Activated naive CD8-positive, alpha-beta T cell treated with anti-CD3 and anti-CD28 coated beads for 36 hours (primary cell): ENCODE data around the gene IREB2. TPM values are rescaled to one million over a fixed set of nuclear protein-coding genes. Genes with fewer than 3 reads are reported as not detected.
A peak's percentile ranks its signal among the peaks of the same experiment; 100 is the strongest.
"Not testable (repeated sequence)": the region's sequence is repeated elsewhere in the genome, so short reads cannot be mapped to it uniquely, and the experiment has no call there.

Experiments used
- DNase-seq: peaks from one replicate; pipeline ENCODE4 v3.0.0; 2021
- H3K27ac Mint-ChIP-seq: one replicate; pipeline ENCODE4 v1.8.0; 2022; ENCODE audit warnings: mild to moderate bottlenecking, moderate library complexity, mixed read lengths
- H3K27me3 Mint-ChIP-seq: one replicate; pipeline ENCODE4 v1.8.0; 2022; ENCODE audit warnings: mild to moderate bottlenecking, mixed read lengths
- H3K36me3 Mint-ChIP-seq: one replicate; pipeline ENCODE4 v1.8.0; 2021; ENCODE audit warnings: mild to moderate bottlenecking, mixed read lengths
- H3K4me1 Mint-ChIP-seq: one replicate; pipeline ENCODE4 v1.8.0; 2021; ENCODE audit warnings: mixed read lengths
- H3K4me3 Mint-ChIP-seq: one replicate; pipeline ENCODE4 v1.8.0; 2022; ENCODE audit warnings: mild to moderate bottlenecking, moderate library complexity, mixed read lengths
- H3K9me3 Mint-ChIP-seq: one replicate; pipeline ENCODE4 v1.8.0; 2022; ENCODE audit warnings: mixed read lengths
- total RNA-seq, 2 experiments: library from RNA; stranded (reverse); gene quantifications; one replicate each; pipeline ENCODE4 v1.2.3, GENCODE V29; 2021

The IREB2 gene
- total RNA-seq, 2 experiments from 2014 or later: 68.2 to 69.4 TPM

DNA sequence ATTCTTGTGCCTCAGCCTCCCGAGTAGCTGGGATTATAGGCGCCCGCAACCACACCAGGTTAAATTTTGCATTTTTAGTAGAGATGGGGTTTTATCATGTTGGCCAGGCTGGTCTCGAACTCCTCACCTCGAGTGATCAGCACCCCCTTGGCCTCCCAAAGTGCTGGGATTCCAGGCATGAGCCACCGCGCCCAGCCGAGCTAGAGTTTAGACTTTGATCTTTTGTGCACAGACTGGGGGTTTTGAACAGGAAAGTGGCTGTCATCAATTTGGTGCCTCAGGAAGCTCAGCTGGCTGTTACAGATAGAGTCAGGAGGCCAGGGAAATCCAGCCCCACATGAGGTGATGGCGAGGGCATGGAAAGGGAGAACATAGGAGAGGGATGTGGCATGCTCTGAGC is 19.3 kb upstream of the IREB2 start:
- Mint-ChIP-seq H3K27ac (no peak overlapping the region), H3K27me3 (no peaks in the 10 kb centered on the region), H3K36me3 (no peaks in the 10 kb centered on the region), H3K4me3 (no peak overlapping the region), H3K9me3 (no peaks in the 10 kb centered on the region), H3K4me1 (peaks cover 3% of the 10 kb centered on the region)
- no peak for DNase-seq

DNA sequence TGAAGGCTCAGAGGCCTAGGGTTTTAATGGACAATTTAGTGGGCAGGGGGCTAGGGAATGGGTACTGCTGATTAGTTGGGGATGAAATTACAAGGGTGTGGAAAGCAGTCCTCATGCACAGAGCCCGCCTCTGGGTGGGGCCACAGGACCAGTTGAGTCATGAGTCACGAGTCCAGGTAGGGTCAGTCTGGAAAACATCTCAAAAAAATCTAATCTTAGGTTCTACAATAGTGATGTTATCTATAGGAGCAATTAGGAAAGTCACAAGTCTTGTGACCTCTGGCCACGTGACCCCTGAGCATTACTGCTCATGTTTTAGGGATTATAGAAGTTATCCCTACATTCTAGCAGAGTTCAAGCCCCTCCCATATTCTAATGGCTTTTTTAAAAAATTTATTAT is 18.6 kb upstream of the IREB2 start:
- H3K36me3 Mint-ChIP-seq: no peaks in the 10 kb centered on the region
- H3K27me3 Mint-ChIP-seq: peaks cover 5% of the 10 kb centered on the region
- peaks cover 3% of the 10 kb centered on the region for H3K4me1 Mint-ChIP-seq
- no peak overlapping the region for H3K27ac Mint-ChIP-seq
- no peak for DNase-seq
- H3K9me3 Mint-ChIP-seq: no peaks in the 10 kb centered on the region
- H3K4me3 Mint-ChIP-seq: no peak overlapping the region

GRCh38 chr15:78420220-78420619 is 17.8 kb upstream of the IREB2 start:
- peaks cover 5% of the 10 kb centered on the region for H3K4me1 Mint-ChIP-seq
- H3K27ac Mint-ChIP-seq: no peak overlapping the region
- no peak overlapping the region for H3K4me3 Mint-ChIP-seq
- H3K9me3 Mint-ChIP-seq: no peaks in the 10 kb centered on the region
- DNase-seq: no peak
- H3K27me3 Mint-ChIP-seq: peaks cover 9% of the 10 kb centered on the region
- no peaks in the 10 kb centered on the region for H3K36me3 Mint-ChIP-seq

GRCh38 chr15:78420766-78421165 is 17.2 kb upstream of the IREB2 start:
- Mint-ChIP-seq H3K36me3 (no peaks in the 10 kb centered on the region), H3K27ac (no peak overlapping the region), H3K4me3 (no peak overlapping the region), H3K27me3 (peaks cover 12% of the 10 kb centered on the region), H3K9me3 (no peaks in the 10 kb centered on the region), H3K4me1 (peaks cover 11% of the 10 kb centered on the region)
- DNase-seq: no peak

- no peaks in the 10 kb centered on the region for H3K9me3 Mint-ChIP-seq
- no peak overlapping the region for H3K4me3 Mint-ChIP-seq
- peaks cover 15% of the 10 kb centered on the region for H3K27me3 Mint-ChIP-seq
- DNase-seq: no peak
- no peak overlapping the region for H3K27ac Mint-ChIP-seq
- peaks cover 15% of the 10 kb centered on the region for H3K4me1 Mint-ChIP-seq
- H3K36me3 Mint-ChIP-seq: no peaks in the 10 kb centered on the region
Measured at GRCh38 chr15:78421238-78421965, 16.6 kb upstream of the IREB2 start.

- DNase-seq: peak; percentile 55
- Mint-ChIP-seq H3K4me1 (peaks cover 15% of the 10 kb centered on the region), H3K27ac (no peak overlapping the region), H3K4me3 (no peak overlapping the region), H3K27me3 (peaks cover 15% of the 10 kb centered on the region), H3K9me3 (no peaks in the 10 kb centered on the region), H3K36me3 (no peaks in the 10 kb centered on the region)
Measured at GRCh38 chr15:78422571-78423340, 15.3 kb upstream of the IREB2 start.

GRCh38 chr15:78424673-78425072 is 13.3 kb upstream of the IREB2 start:
- no peaks in the 10 kb centered on the region for H3K9me3 Mint-ChIP-seq
- H3K27ac Mint-ChIP-seq: no peak overlapping the region
- H3K36me3 Mint-ChIP-seq: no peaks in the 10 kb centered on the region
- no peak overlapping the region for H3K4me3 Mint-ChIP-seq
- peaks cover 15% of the 10 kb centered on the region for H3K4me1 Mint-ChIP-seq
- DNase-seq: no peak
- peaks cover 15% of the 10 kb centered on the region for H3K27me3 Mint-ChIP-seq

DNA sequence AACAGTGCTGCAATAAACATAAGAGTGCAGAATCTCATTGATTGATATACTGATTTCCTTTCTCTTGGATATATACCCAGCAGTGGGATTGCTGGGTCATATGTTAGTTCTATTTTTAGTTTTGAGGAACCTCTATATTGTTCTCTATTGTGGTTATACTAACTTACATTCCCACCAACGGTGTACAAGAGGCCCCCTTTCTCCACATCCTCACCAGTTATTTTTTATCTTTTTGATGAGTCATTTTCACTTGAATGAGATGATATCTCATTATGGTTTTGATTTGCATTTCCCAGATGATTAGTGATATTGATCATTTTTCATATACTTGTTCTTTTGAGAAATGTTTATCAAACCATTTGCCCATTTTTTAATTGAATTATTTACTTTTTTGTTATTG is 12.4 kb upstream of the IREB2 start:
- H3K4me3 Mint-ChIP-seq: no peak overlapping the region
- no peaks in the 10 kb centered on the region for H3K9me3 Mint-ChIP-seq
- H3K27me3 Mint-ChIP-seq: peaks cover 22% of the 10 kb centered on the region
- H3K4me1 Mint-ChIP-seq: peaks cover 15% of the 10 kb centered on the region
- no peak for DNase-seq
- no peaks in the 10 kb centered on the region for H3K36me3 Mint-ChIP-seq
- H3K27ac Mint-ChIP-seq: no peak overlapping the region

- H3K9me3 Mint-ChIP-seq: no peaks in the 10 kb centered on the region
- no peak overlapping the region for H3K4me3 Mint-ChIP-seq
- peaks cover 25% of the 10 kb centered on the region for H3K27me3 Mint-ChIP-seq
- no peak overlapping the region for H3K27ac Mint-ChIP-seq
- DNase-seq: no peak
- H3K36me3 Mint-ChIP-seq: no peaks in the 10 kb centered on the region
- peaks cover 15% of the 10 kb centered on the region for H3K4me1 Mint-ChIP-seq
Measured at GRCh38 chr15:78426300-78426699, 11.7 kb upstream of the IREB2 start.

- H3K27ac Mint-ChIP-seq: no peak overlapping the region
- peaks cover 25% of the 10 kb centered on the region for H3K27me3 Mint-ChIP-seq
- H3K4me3 Mint-ChIP-seq: no peak overlapping the region
- H3K9me3 Mint-ChIP-seq: no peaks in the 10 kb centered on the region
- peaks cover 12% of the 10 kb centered on the region for H3K4me1 Mint-ChIP-seq
- DNase-seq: no peak
- no peaks in the 10 kb centered on the region for H3K36me3 Mint-ChIP-seq
Measured at GRCh38 chr15:78427953-78428352, 10.1 kb upstream of the IREB2 start.

- no peak for DNase-seq
- Mint-ChIP-seq H3K9me3 (no peaks in the 10 kb centered on the region), H3K36me3 (no peaks in the 10 kb centered on the region), H3K4me1 (peaks cover 16% of the 10 kb centered on the region), H3K4me3 (no peak overlapping the region), H3K27me3 (peaks cover 19% of the 10 kb centered on the region), H3K27ac (no peak overlapping the region)
Measured at GRCh38 chr15:78429477-78429876, 8.5 kb upstream of the IREB2 start.

DNA sequence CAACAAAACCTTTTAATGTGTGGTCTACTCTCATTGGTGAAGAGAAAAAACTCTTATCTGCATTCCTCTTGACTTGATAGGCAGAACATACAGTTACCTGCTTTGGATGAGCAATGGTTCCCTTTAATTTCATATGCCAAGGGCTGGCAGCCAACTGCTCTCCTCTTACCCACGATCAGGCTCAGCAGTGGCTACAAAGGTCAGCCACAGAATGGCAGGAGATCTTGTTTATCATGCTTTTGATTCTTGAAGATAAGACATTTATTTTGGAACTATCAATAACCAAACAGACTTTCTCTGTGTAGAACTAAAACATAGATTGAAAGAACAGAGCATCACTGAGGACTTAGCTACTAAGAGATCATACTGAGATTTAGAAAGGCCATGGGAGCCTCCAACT is 6.1 kb upstream of the IREB2 start:
- Mint-ChIP-seq H3K27me3 (peaks cover 10% of the 10 kb centered on the region), H3K4me1 (peaks cover 9% of the 10 kb centered on the region), H3K27ac (no peak overlapping the region), H3K4me3 (no peak overlapping the region), H3K36me3 (peaks cover 1% of the 10 kb centered on the region), H3K9me3 (no peaks in the 10 kb centered on the region)
- DNase-seq: no peak

- Mint-ChIP-seq H3K9me3 (no peaks in the 10 kb centered on the region), H3K27ac (no peak overlapping the region), H3K4me1 (peaks cover 9% of the 10 kb centered on the region), H3K27me3 (peaks cover 10% of the 10 kb centered on the region), H3K36me3 (peaks cover 1% of the 10 kb centered on the region), H3K4me3 (no peak overlapping the region)
- DNase-seq: no peak
Measured at GRCh38 chr15:78432664-78433063, 5.4 kb upstream of the IREB2 start.

GRCh38 chr15:78434134-78434533 is 3.9 kb upstream of the IREB2 start:
- H3K27me3 Mint-ChIP-seq: peaks cover 10% of the 10 kb centered on the region
- H3K36me3 Mint-ChIP-seq: peaks cover 6% of the 10 kb centered on the region
- H3K4me1 Mint-ChIP-seq: peaks cover 12% of the 10 kb centered on the region
- no peak overlapping the region for H3K27ac Mint-ChIP-seq
- no peaks in the 10 kb centered on the region for H3K9me3 Mint-ChIP-seq
- DNase-seq: no peak
- no peak overlapping the region for H3K4me3 Mint-ChIP-seq

DNA sequence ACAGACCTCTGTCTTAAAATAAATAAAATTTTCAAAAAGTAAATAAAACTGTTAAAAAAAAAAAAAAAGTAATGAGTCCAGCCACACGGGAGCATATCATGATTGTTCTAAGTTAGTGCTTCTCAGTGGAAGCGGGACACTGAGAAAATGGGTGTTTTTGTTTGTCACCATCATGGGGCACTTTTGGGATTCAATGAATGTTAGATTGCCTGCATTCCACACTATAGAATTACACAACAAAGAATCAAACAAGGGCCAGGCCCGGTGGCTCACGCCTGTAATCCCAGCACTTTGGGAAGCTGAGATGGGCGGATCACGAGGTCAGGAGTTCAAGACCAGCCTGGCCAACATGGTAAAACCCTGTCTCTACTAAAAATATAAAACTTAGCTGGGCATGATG is 3.3 kb upstream of the IREB2 start:
- H3K4me1 Mint-ChIP-seq: peaks cover 15% of the 10 kb centered on the region

More for the DNA sequence above, 3.3 kb upstream of the IREB2 start:
- peaks cover 10% of the 10 kb centered on the region for H3K27me3 Mint-ChIP-seq
- not testable (repeated sequence) for H3K4me3 Mint-ChIP-seq, DNase-seq, H3K27ac Mint-ChIP-seq, H3K9me3 Mint-ChIP-seq, H3K36me3 Mint-ChIP-seq
